NCI-H1694 (cell line): ENCODE results near the gene ARHGAP20.
A peak's percentile ranks its signal among the peaks of the same experiment; 100 is the strongest.

Source experiments
- DNase-seq: peaks from one replicate; lab custom pipeline; 2025; lab: John Stamatoyannopoulos, UW

ARHGAP20 gene

DNA sequence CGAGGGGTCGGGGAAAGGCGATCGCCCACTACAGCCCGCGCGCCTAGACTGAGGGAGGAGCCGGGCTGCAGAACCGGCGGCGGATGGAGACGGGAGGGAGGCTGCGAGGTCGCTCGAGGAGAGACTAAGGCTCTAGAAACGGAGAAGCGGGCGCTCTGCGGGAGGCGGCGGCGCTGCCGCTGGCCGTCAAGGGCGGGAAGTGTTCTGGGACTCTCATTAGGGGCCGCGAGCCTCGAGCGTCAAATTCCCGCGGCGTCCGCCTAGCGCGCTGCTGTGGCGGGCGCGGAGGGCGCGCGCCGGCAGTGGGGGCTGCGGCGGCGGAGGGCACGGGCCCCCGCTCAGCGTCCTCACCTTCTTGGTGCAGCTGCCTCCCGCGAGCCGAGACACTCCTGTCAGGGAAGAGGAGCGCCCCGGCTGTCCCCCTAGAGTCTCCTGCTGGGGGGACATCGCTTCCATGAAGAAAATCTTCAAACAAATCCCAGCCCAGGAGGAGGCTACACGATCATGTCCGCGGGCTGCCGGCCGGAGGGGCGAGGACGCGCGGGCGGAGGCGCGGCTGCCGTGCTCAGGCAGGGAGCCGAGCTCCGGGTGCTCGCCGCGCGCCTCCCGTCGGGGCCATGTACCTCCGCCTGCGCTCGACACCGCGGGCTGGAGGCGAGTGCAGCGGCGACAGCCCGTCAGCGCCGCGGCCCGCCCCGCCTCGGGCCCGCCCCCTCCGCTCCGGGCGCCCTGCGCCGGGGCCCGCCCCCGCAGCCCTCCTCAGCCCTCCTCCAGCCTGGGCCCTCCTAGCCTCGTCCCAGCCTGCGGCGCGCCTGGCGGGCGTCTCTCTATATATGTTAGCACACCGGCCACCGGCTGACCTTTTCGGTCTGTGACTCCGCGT, at the start of gene ARHGAP20:
TSS of gene ARHGAP20 (minus strand) at position 662 of the 883 bp plus-strand sequence. CDS start at position 456, 206 bp downstream.
- peak; percentile 4 for DNase-seq

DNA sequence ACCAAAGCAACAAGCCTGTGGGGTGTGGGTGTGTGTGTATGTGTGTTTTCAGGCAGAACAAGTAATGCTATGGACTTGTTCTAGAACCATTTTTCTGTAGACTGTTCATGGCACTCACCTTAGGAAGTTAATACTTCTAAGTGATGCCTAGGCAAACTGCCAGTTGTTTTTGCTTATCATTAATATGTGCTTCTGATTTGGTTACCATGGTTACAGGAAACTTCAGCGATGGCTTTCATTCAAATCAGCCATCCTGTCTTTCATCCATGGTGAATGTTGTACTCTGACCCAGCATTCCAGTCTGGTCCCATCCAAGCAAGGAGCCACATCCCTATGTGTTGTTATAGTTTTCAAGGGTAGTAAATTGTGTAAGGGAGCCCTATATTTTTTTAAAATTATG, 49.8 kb upstream of the ARHGAP20 start:
- no peak for DNase-seq

DNA sequence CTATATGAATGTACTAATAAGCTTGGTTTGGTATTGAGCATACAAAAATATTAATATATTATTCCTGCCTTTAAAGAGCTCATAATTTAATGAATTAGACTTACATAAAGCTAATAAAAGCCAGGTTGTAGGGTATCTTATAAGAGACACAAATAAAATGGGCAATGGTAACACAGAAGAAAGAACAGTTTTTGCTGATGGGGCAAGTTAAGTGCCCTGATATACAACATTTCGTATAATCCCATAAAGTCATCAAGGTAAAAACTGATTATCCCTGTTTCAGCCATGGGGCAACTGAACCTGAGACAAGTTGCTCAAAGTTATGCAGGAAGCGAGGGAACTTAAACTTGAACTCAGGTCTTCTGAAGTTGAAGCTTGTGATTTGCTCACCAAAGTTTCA, 48.9 kb upstream of the ARHGAP20 start:
- no peak for DNase-seq

DNA sequence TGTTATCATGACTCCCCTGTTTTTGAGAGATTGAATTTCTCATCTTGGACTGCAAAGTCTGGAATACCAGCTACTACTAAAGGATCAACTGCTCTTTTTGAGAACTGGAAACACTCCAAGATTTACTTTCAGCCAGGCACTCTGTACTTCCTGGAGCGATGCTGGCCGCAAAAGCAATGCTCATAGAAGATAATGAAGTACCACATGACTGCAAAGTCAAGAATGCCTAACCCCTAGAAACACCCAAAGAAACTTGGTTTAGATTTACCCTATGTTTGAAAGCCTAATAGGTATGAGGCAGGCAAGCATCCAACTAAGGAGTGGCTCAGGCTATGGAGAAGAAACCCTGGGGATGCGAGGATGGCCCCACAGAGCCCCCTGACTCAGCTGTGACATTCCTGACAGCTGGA, 47.7 kb upstream of the ARHGAP20 start:
- DNase-seq: no peak

GRCh38 chr11:110757962-110758755, 45.9 kb upstream of the ARHGAP20 start:
- no peak for DNase-seq

DNA sequence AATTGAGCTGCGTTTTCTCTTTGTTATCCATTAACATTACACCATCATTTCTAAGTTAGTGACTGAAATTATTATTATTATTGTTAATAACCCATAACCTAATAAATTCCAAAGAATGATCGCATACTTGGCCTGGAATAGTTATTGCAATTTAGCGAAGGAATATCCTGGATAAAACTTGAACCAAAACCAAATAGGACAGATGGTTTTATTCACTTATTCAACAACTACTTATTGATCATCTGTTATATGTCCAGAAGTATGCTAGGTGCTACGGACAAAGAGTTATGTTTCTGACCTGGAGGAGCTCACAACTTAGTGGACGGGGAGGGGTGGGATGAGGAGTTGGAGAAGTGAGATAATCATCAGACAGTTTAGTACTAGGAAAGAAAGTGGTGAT, 44.8 kb upstream of the ARHGAP20 start:
- no peak for DNase-seq

DNA sequence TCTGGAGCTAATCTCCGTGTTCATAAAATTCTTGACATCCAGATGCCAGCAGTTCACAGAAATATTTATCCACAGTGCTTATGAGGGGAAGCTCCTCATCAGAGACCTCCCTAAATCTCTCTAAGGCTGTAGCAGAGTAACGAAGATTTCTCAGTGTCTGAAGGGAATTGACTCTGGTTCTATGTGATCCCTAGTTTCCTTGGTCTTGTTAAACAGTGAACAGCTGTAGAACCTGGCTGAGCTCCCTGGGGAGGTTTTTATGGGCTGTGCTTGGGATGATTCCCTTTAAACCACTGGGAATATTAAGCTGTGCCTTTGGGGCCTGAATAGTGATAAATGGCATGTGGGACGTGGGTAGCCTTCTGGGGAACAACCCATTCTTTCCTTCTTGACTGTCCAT, 43.7 kb upstream of the ARHGAP20 start:
- DNase-seq: no peak

GRCh38 chr11:110752890-110753289, 40.7 kb upstream of the ARHGAP20 start:
- DNase-seq: no peak

DNA sequence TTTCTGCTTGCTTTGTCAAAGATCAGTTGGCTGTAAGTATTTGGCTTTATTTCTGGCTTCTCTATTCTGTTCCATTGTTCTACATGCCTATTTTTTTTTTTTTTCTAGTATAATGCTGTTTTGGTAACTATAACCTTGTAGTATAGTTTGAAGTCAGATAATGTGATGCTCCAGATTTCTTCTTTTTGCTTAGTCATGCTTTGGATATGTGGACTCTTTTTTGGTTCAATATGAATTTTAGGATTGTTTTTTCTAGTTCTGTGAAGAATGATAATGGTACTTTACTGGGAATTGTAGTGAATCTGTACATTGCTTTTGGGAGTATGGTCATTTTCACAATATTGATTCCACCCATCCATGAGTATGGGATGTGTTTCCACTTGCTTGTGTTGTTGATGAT, 37.9 kb upstream of the ARHGAP20 start:
- DNase-seq: no peak

- no peak for DNase-seq
These were observed 35.3 kb upstream of the ARHGAP20 start for GRCh38 chr11:110747531-110747930.

- DNase-seq: no peak
These were observed 26.4 kb upstream of the ARHGAP20 start for GRCh38 chr11:110738641-110739040.

DNA sequence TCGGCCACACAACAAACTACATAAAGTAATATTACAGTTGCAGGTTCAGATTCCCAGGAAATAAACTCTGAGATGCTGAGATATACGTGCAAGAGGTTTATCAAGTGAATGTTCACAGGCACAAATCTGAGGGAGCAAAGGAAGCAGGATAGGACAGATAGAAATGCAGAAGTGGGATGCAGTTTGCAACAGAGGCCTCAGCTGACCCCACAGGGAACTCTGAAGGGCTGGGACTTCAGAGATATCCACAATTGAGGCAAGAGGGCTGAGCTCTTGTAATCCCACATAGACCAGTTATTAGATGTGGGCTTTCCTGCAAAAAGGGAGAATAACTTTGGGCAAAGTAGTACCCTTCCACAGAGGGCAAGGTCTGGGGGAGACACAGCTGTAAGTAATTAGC, 25.4 kb upstream of the ARHGAP20 start:
- DNase-seq: no peak

DNA sequence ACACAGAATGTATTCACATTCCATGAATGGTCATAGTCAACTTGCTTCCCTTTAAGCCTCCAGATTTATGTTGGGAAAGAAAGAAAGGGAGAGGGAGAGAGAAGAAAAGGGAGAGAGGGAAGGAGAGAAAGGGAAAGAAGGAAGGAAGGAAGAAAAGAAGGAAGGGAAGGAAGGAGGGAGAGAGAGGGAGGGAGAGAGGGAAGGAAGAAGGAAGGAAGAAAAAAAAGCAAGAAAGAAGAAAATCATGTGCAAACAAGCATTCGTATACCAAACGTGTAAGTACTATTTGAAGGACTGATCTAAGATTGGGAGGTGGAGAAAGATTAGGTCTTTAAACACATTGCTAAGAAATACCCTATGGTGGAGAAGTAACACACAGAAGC, 23.9 kb upstream of the ARHGAP20 start:
- no peak for DNase-seq

DNA sequence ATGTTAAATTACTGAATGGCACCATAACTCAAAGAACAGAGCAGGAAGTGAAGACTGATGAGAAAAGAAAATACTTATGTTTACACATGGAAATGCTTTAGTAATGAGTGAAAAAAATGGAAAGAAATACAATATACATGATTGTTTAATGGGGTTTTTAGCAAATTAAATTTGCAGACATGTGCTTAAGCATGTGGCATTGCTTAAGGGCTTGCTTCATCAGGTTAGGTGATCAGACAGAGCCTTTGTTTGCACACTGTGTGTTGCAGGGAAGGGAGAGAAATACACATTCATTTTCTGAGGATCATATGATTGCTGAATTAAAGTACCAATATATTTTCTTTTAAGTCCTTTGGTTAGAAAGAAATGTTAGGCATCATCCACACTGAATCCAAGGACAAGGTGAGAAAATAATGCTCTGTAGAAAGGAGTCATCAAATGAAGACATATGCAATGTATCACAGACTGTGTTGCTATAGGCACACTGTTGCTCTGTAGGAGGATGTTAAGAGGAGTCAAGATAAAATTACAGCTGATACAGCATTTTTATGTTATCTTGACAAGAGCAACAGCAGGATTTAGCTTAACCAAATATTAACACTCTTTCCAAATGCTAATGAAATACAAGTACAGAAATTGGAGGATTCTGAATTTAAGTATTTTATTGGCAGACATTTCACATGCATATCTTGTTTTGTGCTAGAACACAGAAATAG, 23.4 kb upstream of the ARHGAP20 start:
- DNase-seq: no peak

DNA sequence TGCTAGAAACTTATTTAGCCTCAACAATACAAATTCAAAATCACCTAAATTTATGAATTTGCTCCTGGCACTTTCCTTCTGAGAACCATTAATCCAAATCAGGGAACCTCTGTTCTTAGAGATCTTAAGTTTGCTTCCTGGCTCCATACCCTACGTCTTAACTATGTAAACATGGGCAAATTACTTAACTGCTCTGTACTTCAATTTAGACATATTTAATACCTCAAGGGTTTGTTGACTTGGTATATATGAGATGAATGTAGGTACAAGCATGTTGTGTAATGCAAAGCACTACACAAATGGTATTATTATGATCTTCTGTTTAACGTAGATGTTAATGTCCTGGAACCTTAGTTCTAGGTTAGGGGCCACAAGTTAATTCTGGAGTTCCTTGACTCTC, 22.6 kb upstream of the ARHGAP20 start:
- DNase-seq: no peak

DNA sequence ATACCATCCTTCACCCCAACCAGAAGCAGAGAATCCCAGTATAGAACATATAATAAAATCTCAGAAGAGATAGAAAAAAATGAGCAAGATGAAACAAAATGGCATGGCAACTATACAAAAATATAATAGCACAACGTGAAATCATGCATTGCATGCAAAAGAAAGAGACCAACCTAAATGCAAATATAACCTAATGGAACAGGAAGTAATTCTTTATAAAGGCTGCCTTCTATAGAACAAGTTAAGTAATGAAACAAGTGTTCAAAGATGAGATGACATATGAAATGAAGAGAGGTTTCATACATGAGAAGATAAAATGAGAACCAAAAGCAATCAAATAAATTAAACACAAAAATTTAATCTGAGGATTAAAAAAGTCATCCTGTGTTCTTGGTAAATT, 18.5 kb upstream of the ARHGAP20 start:
- DNase-seq: no peak

DNA sequence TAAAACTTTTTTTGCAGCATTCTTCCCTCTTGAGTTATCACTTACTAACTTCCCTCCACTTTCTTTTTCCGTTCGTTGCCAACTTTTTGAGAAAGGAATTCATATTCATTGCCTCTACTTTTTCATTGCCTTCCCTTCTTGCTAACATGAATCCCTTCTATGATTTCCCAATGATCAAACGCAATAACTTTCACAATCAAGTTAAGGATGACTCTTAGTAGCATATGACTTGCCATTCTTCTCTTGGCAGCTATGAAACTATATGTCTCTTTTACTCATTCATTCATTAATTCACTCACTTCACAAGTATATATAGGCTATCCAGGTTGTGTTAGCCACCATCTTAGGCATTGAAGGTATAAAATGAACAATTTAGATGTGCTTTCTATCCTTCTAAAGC, 16.6 kb upstream of the ARHGAP20 start:
- no peak for DNase-seq

GRCh38 chr11:110728476-110728875, 16.2 kb upstream of the ARHGAP20 start:
- no peak for DNase-seq

DNA sequence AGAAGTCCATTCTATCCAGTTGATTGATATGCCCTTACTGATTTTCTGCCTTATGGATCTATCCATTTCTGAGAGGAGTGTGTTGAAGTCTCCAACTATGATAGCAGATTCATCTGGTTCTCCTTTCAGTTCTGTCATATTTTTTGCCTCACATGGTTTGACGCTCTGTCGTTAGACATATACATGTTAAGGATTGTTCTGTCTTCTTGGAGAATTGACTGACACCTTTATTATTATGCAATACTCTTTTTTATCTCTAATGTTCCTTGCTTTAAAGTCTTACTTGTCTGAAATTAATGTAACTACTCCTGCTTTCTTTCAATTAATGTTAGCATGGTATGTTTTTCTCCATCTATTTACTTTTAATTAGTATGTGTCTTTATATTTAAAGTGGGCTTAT, 12.1 kb upstream of the ARHGAP20 start:
- DNase-seq: no peak

DNA sequence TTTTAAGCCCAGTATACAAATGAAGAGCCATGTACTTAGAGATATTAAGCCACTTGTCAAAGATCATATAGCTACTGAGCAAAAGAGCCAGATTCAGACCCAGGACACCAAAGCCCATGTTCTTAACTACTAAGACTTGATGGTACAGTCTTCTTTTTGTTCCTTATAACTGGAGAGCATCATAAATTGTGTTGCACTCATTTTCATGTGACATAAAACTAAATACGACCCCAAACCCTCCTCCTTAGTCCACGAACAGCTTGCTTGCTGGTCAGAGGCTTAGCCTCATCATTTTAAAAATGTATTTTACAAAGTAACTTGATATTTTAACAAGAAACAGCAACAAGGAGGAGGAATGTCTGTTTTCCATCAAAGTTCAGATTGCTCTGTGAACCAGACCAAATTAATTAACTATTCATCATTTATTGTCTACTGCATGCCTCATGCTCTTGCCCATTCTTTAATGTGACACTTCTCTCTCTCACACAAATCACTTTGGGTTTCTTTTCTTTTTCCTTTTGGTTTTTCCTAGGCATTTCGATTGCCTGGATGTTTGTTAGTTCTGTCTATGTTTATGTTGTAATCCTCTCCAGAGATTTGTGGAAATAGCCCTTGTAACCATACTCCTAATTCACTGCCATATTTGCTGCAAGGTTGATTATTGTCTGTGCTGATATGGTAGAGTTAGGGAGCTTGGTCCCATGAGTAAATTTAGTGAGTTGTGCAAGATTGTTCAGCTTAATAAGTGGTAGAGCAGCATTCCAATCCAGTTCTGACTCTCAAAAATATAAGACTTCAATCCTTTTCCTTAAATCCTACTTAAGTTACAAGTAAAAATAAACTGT, 8.4 kb upstream of the ARHGAP20 start:
- no peak for DNase-seq

- DNase-seq: no peak
These were observed 4.1 kb upstream of the ARHGAP20 start for GRCh38 chr11:110716361-110716760.

DNA sequence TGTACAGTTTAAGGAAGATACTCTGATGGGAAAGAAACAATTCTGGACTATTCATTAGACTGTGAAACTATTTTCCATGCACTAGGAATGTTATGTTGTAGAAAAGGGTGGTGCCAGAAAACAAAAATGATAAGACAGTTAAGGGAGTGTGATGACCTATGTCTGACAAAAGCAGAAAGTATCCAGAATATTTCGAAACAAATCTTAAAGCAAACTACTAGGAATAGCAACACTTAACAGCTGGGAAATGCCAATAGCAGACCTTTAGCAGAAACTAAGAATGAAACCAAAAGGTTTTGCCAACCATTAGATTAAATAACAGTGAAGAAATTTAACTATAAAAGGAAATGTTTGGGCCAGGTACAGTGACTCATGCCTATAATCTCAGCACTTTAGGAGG, 3.3 kb upstream of the ARHGAP20 start:
- DNase-seq: no peak
